Measurements from ENCODE around the gene CRYBG1. TPM values are rescaled to one million over a fixed set of nuclear protein-coding genes. Genes with fewer than 3 reads are reported as not detected.

Gene CRYBG1
- polyA plus RNA-seq, 1 donor (not counting 4 experiments of a cell fraction or from before 2014, with no cell fraction given), result 54.7 TPM

GRCh38 chr6:106540432-106540831 lies 179.9 kb downstream of the CRYBG1 start:
- no peak overlapping the region for H3K27ac ChIP-seq (ENCODE audit: control insufficient read depth, insufficient read depth, low read length)
- H3K9ac ChIP-seq (ENCODE audit: control insufficient read depth, extremely low read depth, insufficient read depth, low read length), result no peak overlapping the region
- H3K36me3 ChIP-seq (ENCODE audit: control insufficient read depth in 2 of 2, extremely low read depth in 1 of 2, insufficient read depth in 2 of 2, low read length in 2 of 2), result peaks cover 16 to 51% of the 10 kb centered on the region in 2 experiments
- DNase-seq (ENCODE audit: low read depth, low spot score), result no peak
- no peaks in the 10 kb centered on the region for H3K9me3 ChIP-seq (ENCODE audit: control insufficient read depth, low read depth, low read length)
- peaks cover 15% of the 10 kb centered on the region for H3K79me2 ChIP-seq (ENCODE audit: control insufficient read depth, insufficient read depth, low read length)
- TF ChIP-seq EZH2 (IDR thresholded peaks at IDR 0.05; ENCODE audit: low read length), result no peak
- TF ChIP-seq CTCF (optimal IDR thresholded peaks at IDR 0.05 in 1 of 3, IDR thresholded peaks at IDR 0.05 in 1 of 3, conservative IDR thresholded peaks at IDR 0.05 in 1 of 3; ENCODE audit: extremely low read depth in 1 of 3, insufficient read depth in 2 of 3, low read length in 3 of 3), result no peak
- no peaks in the 10 kb centered on the region for H3K27me3 ChIP-seq (ENCODE audit: control insufficient read depth, extremely low read depth, insufficient read depth, low read length)
- H3K4me3 ChIP-seq (ENCODE audit: control insufficient read depth in 2 of 3, extremely low read depth in 1 of 3, insufficient read depth in 2 of 3, low read depth in 1 of 3, low read length in 3 of 3), result no peak overlapping the region
- dilution Hi-C loops (cut with MboI; ENCODE audit: extremely low pct_ligation_motif_present, low sequenced_read_pairs), result no loop called here
- FAIRE-seq, result no peak
- H2AFZ ChIP-seq (ENCODE audit: control insufficient read depth, low read length), result no peak overlapping the region
- H3K4me2 ChIP-seq (ENCODE audit: control insufficient read depth, extremely low read depth, insufficient read depth, low read depth, low read length), result no peak overlapping the region
- H3K4me1 ChIP-seq (ENCODE audit: control insufficient read depth, extremely low read depth, insufficient read depth, low read length), result peaks cover 11% of the 10 kb centered on the region
- no peaks in the 10 kb centered on the region for H4K20me1 ChIP-seq (ENCODE audit: control insufficient read depth, extremely low read depth, insufficient read depth, low read length)
- H3K9me1 ChIP-seq (ENCODE audit: control insufficient read depth, extremely low read depth, insufficient read depth, low read length), result no peaks in the 10 kb centered on the region

GRCh38 chr6:106540907-106541306 lies 180.4 kb downstream of the CRYBG1 start:
- Histone ChIP-seq H3K9me1 (ENCODE audit: control insufficient read depth, extremely low read depth, insufficient read depth, low read length) (no peaks in the 10 kb centered on the region), H4K20me1 (ENCODE audit: control insufficient read depth, extremely low read depth, insufficient read depth, low read length) (no peaks in the 10 kb centered on the region), H3K27me3 (ENCODE audit: control insufficient read depth, extremely low read depth, insufficient read depth, low read length) (no peaks in the 10 kb centered on the region), H2AFZ (ENCODE audit: control insufficient read depth, low read length) (no peak overlapping the region), H3K4me1 (ENCODE audit: control insufficient read depth, extremely low read depth, insufficient read depth, low read length) (peaks cover 14% of the 10 kb centered on the region), H3K4me2 (ENCODE audit: control insufficient read depth, extremely low read depth, insufficient read depth, low read depth, low read length) (no peak overlapping the region), H3K36me3 (ENCODE audit: control insufficient read depth in 2 of 2, extremely low read depth in 1 of 2, insufficient read depth in 2 of 2, low read length in 2 of 2) (peaks cover 16 to 53% of the 10 kb centered on the region in 2 experiments), H3K9me3 (ENCODE audit: control insufficient read depth, low read depth, low read length) (no peaks in the 10 kb centered on the region), H3K27ac (ENCODE audit: control insufficient read depth, insufficient read depth, low read length) (no peak overlapping the region), H3K4me3 (ENCODE audit: control insufficient read depth in 2 of 3, extremely low read depth in 1 of 3, insufficient read depth in 2 of 3, low read depth in 1 of 3, low read length in 3 of 3) (no peak overlapping the region), H3K79me2 (ENCODE audit: control insufficient read depth, insufficient read depth, low read length) (peaks cover 15% of the 10 kb centered on the region), H3K9ac (ENCODE audit: control insufficient read depth, extremely low read depth, insufficient read depth, low read length) (no peak overlapping the region)
- FAIRE-seq (no peak), DNase-seq (ENCODE audit: low read depth, low spot score) (no peak)
- dilution Hi-C loops (cut with MboI; ENCODE audit: extremely low pct_ligation_motif_present, low sequenced_read_pairs), result no loop called here
- no peak for TF ChIP-seq EZH2 (IDR thresholded peaks at IDR 0.05; ENCODE audit: low read length)
- TF ChIP-seq CTCF (optimal IDR thresholded peaks at IDR 0.05 in 1 of 3, IDR thresholded peaks at IDR 0.05 in 1 of 3, conservative IDR thresholded peaks at IDR 0.05 in 1 of 3; ENCODE audit: extremely low read depth in 1 of 3, insufficient read depth in 2 of 3, low read length in 3 of 3), result no peak
